HUDEP-2 (cell line): Measurements from ENCODE around the gene CCT2.
A peak's percentile ranks its signal among the peaks of the same experiment; 100 is the strongest.

Source experiments
- DNase-seq, 76 experiments: peaks; one replicate each; lab custom pipeline; 2025; ENCODE audit not compliant: unreplicated experiment in 76 of 76; lab: John Stamatoyannopoulos, UW

The CCT2 gene

GRCh38 chr12:69585189-69586062 is at the start of gene CCT2:
TSS of gene CCT2 (plus strand) at chr12:69585459. CDS start at chr12:69585522, 63 bp downstream.
- DNase-seq, result peak in 75 of 76 experiments; percentile 42 to 96 (median 91)

- no peak for DNase-seq
Observed at GRCh38 chr12:69540987-69541386, 44.3 kb upstream of the CCT2 start.

DNA sequence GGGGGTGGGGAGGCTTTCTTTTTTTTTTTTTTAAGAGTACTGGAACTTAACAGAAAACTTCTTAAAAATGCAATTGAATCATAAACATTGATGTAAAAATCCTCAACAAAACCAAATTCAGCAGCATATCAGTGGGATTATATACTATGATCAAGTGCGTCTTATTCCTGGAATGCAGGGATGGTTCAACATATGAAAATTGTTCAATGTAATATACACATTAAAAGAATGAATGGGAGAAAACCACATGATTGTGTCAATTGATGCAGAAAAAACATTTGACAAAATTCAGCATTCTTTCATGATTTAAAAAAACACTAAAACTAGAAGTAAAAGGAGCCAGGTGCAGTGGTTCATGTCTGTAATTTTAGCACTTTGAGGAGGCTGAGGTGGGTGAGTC is 41.2 kb upstream of the CCT2 start:
- no peak for DNase-seq

- no peak for DNase-seq
Observed at GRCh38 chr12:69545081-69545480, 40.2 kb upstream of the CCT2 start.

GRCh38 chr12:69546693-69547438 is 38.4 kb upstream of the CCT2 start:
- DNase-seq, result no peak

DNA sequence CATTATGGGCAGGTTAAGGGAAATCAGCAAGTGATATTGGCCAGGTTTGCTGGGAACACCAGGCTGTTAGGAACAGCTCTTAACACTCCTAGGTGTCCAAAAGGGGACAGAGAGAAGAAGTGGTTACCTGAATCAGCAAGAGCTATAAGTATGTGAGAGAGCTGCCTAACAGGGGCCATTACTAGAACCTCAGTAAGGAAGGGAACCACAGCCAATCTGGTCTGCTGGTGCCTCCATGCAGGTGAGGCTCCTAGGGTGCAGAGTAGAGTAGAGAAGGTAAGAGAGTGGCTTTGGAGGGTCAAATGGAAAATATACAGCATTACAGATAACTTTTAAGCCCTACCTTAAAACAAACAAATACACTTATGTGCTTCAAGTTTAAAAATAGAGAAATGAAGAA is 36.6 kb upstream of the CCT2 start:
- no peak for DNase-seq

DNA sequence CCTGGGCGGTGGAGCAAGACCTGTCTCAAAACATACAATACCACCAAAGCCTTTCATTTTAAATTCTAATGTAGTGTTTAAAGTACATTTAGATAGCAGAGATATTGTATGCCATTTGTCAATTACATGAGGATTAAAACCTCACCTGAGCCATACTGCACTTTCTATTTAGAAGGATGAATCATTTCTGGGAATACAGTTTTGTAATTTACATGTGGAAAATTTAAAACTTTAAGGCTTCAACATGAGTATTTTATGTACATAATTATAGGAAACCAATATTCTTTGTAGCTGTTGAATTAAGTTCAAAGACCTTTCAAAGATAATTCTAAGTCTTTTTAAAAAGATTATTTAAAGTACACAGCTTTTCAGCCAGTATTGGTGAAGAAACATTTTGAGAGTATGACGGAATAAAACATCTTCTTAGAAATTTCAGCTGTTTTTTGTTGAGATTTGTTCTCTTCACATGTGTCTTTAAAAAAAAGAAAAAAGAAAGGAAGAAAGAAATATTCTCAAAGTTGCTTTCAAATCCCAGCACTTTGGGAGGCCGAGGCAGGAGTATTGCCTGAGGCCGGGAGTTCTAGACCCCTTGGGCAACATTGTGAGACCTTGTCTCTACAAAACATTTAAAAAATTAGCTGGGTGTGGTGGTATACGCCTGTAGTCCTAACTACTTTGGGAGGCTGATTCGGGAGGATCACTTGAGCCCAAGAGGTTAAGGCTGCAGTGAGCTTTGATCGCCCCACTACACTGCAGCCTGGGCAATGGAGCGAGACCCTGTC is 34.5 kb upstream of the CCT2 start:
- no peak for DNase-seq

DNA sequence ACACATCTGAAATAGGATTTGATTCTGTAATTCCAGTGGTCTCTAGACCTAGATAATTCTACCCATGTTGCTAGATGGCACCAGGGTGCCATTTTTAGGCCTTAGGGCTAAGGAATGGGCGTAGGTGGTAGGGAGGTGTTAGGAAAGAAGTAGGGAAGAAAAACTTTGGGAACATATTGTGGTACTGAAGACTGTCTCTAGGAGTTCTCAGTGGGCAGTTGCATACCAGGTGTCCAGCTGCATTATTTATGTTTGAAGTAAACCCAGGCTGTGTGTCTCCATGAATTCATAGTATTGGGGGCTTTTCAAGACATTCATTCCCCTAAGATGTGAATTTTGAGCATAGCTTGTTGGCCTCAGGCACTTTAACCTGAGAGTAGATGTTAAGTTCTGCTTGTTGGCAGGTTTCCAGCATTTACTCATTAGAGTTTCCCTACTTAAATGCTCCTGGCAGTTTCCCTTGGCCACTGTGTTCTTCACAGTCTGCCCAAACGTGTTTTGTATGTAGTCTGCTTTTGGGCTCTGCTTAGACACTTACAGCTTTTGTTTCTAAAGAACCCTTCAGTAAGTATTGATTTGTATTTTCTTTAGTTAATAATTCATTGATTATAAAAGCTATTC is 31.5 kb upstream of the CCT2 start:
- DNase-seq, result peak in 1 of 76 experiments; percentile 3

DNA sequence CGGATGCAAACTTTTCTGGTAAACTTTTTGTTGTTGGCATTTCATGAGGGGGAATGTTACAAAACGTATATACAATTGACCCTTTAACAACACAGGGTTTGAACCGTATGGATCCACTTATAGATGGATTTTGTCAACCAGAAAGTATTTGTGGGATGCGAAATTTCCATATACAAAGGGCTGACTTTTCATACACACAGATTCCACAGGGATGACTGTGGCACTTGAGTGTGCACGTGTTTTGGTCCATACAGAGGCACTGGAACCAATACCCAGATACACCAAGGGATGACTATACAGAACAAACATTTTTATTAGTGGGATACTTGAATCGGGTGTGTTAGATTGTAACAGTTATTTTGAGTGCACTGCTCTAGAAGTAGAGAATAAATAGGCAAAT is 29.8 kb upstream of the CCT2 start:
- no peak for DNase-seq

DNA sequence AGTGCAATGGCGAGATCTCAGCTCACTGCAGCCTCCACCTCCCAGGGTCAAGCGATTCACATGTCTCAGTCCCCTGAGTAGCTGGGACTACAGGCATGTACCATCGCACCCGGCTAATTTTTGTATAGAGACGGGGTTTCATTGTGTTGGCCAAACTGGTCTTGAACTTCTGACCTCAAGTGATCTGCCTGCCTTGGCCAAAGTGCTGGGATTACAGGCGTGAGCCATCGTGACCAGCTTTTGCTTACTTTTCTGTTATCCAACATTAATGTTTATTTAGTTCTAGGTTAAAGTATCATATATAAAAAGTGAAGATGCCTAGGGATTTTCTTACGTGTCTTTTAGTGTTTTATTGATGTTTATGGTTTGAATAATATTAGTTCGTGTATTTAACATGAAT is 28.9 kb upstream of the CCT2 start:
- no peak for DNase-seq

DNA sequence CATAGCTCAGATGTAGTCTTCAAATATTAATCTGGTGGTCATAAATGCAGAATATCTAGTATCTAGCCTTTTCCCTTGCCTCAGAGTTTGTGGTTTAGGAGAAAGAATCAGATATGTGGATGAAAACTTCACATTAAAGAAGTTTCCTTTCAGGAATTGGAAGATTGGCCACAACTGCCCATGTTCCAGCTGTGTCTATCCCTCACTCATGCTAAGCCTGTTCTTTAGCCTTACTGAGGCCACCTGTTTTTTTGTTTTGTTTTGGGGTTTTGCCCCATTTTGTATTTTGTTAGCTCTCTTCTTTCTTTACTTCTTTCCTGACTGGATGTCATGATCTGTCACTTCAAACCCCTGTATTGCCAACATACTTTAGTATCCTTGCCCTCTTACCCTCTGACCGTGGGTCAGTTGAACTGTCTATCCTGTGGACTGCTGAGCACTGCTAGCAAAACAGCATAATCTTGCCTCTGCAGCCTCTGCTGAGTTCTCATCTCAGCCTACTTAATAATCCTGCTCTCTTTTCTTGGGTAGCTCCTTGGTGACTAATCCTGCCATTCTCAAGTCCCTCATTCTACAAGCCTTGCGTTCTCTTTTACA is 22.0 kb upstream of the CCT2 start:
- DNase-seq, result no peak

DNA sequence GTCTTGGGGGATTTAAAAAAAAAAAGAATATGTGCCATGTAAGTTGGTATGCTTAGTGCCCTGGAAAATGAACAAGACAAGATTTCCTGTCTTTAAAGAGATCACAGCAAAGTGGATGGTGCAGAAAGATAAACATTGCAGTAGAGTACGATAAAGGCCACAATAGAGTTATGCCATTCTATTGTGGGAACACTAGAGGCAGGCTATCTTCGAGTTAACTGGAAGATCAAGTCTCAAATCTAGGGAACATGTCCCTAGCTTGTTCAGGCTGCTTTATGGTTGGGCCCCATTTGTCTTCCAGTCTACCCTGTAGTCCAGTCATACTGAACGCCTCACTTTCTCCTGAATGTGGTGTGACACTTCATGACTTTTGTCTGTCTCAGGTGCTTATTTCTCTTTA is 18.7 kb upstream of the CCT2 start:
- DNase-seq, result no peak

DNA sequence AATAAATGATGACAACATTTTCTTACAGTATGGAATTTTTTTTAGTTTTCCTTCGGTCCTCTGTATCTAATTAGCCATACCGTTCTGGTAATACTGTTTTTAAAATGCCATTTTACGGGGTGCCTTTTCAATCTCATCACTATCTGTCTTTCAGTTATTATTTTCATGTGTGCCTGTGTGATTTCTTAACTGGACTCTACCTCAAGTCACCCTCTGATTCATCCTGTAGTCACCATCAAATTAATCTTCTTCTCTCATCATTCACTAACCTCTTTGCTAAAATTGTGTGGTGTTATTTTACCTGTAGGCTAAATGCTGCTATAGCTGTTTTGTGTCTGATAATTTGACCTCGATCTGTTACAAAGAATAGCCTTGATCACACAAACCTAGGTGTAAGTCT is 16.0 kb upstream of the CCT2 start:
- DNase-seq, result no peak

GRCh38 chr12:69570000-69570516 is 15.2 kb upstream of the CCT2 start:
- DNase-seq, result no peak

DNA sequence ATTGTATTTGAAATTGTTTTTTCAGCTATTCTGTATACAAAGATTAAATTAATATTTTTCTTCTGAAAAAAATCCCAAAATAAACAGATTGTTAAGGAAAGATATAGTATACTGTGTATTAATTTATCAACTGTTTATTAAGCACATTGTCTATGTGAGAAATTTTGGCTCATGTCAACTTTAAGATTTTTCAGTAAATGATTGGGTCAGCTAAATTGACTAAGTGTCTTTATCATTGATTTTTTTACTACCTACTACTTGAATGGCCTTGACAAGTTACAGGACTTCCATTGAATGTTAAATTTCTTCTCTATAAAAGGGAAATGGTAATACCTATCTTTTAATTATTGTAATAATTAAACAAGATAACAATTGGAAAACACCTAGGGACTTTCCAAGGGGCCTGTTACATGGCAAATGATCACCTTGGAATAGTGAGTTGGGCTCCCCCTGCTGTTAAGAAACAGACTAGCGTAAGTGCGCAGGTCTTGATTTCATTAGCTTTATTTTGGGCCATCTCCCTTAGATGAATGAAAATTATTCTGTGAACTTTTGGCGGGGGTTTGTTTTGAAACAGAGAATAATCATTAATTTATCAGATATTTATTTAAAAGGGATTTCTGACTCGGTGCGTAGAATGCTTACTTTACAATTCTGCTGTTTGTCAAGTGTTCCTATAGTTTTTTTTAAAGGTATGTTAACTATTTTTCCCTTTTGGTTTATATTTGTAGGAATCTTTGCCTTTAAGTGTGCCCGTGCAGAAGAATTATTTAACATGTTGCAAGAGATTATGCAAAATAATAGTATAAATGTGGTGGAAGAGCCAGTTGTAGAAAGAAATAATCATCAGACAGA is 14.5 kb upstream of the CCT2 start:
- peak in 45 of 76 experiments; percentile 1 to 62 (median 25) for DNase-seq

DNA sequence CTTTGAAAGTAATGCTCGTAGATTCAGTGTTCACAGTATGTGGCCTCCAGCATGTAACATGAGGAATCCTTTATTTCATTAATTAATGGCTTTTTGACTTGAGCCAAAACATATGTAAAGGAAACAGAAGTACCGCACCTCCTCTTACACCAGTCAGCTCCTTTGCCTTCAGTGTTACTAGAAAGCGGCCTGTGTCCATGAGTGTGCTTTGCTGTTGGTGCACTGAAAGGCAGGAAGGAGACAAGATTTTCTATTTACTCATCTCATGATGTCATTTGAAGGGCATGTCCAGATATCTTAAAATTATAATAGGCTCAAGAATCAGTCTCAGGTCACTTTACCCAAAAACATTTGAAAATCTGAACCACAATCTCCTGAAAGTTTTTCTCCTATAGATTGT is 9.9 kb upstream of the CCT2 start:
- DNase-seq, result no peak

DNA sequence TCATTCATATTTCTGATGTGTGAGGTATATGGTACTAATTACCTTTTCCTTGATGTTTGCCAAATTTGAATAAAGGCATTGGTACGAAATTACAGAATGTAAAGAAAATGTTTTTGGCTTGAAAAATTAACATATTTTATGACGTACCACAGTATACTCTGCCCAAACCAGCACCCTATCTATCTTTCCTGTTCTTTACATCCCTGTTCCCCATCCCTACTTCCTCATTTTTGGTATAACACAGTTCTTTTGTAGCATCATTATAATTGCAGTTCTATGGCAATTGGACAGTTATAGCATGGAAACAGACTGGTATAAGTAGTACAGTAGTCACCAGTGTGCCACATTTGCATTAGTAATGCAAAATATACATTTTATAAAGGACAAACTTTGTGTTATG is 7.0 kb upstream of the CCT2 start:
- no peak for DNase-seq

DNA sequence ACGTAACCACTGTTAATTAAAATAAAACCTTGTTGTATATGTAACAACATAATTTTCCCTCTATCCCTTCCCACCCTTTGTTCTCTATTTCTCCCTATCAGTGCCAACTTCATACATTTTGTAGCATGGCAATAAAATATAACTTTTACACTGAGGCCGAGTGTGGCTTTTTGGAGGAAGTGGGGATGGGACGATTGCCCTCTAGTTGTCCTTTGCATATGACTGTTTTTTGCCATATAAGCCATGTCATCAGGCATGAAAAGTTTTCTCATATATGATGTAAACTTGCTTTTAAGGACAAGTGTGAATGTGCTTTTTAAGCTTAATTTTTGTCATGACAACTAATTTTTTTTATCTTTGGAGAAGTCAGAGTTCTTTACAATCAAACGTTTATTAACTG is 6.2 kb upstream of the CCT2 start:
- DNase-seq, result no peak

DNA sequence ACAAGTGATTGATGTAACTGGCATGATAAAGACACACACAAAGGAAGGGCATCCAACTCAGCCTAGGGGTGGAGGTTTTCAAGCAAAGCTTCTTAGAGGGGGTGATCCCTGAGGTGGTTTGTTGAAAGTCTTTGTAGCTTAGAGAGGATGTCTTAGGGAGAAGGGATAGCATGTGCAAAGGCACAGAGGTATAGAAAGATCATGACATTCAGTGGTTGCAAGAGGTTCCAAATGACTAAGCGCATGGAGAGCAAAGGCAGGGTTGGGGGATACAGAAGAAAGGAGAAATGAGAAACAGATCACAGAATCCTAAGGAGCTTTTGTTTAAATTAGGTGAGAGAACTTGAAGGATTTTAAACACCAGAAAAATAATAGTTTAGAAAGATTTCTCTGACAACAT is 5.2 kb upstream of the CCT2 start:
- DNase-seq, result no peak
